GM21528 (cell line): ENCODE data around the gene SRSF1.
"Not testable (repeated sequence)": the region's sequence is repeated elsewhere in the genome, so short reads cannot be mapped to it uniquely, and the experiment has no call there.

ENCODE experiments used
- ATAC-seq: cut with Tn5 transposase; IDR thresholded peaks from one replicate; pipeline ENCODE4 v1.9.1; 2021; ENCODE audit warnings: mild to moderate bottlenecking, moderate library complexity; ENCODE audit not compliant: unreplicated experiment, low FRiP score

Gene SRSF1

GRCh38 chr17:58006924-58007780 is at the start of gene SRSF1:
Gene SRSF1 (minus strand): TSS chr17:58007246. CDS start chr17:58007137, 109 bp downstream.
- ATAC-seq: peak; percentile 84

GRCh38 chr17:58056476-58056875 is 49.4 kb upstream of the SRSF1 start:
- ATAC-seq: no peak

GRCh38 chr17:58054641-58055040 is 47.6 kb upstream of the SRSF1 start:
- no peak for ATAC-seq

GRCh38 chr17:58052945-58053715 is 46.1 kb upstream of the SRSF1 start:
- ATAC-seq: no peak

- ATAC-seq: no peak
Observed at GRCh38 chr17:58052407-58052806, 45.4 kb upstream of the SRSF1 start.

GRCh38 chr17:58051468-58051867 is 44.4 kb upstream of the SRSF1 start:
- ATAC-seq: no peak

- no peak for ATAC-seq
Observed at GRCh38 chr17:58050966-58051365, 43.9 kb upstream of the SRSF1 start.

- ATAC-seq: no peak
Observed at GRCh38 chr17:58049533-58049932, 42.5 kb upstream of the SRSF1 start.

- no peak for ATAC-seq
Observed at GRCh38 chr17:58047376-58048150, 40.5 kb upstream of the SRSF1 start.

GRCh38 chr17:58046239-58047094 is 39.4 kb upstream of the SRSF1 start:
- ATAC-seq: no peak

GRCh38 chr17:58044256-58044655 is 37.2 kb upstream of the SRSF1 start:
- not testable (repeated sequence) for ATAC-seq

GRCh38 chr17:58043221-58044181 is 36.5 kb upstream of the SRSF1 start:
- no peak for ATAC-seq

GRCh38 chr17:58041161-58041560 is 34.1 kb upstream of the SRSF1 start:
- ATAC-seq: no peak

GRCh38 chr17:58040386-58040785 is 33.3 kb upstream of the SRSF1 start:
- no peak for ATAC-seq

GRCh38 chr17:58039975-58040374 is 32.9 kb upstream of the SRSF1 start:
- ATAC-seq: no peak

- ATAC-seq: no peak
Observed at GRCh38 chr17:58032691-58033415, 25.8 kb upstream of the SRSF1 start.

GRCh38 chr17:58028578-58028977 is 21.5 kb upstream of the SRSF1 start:
- ATAC-seq: no peak

- no peak for ATAC-seq
Observed at GRCh38 chr17:58020401-58020800, 13.4 kb upstream of the SRSF1 start.
